K562 (cell line): ENCODE data around the gene IP6K3. TPM values are rescaled to one million over a fixed set of nuclear protein-coding genes. Genes with fewer than 3 reads are reported as not detected.

Experiments used
- ATAC-seq: fragments of 200-7000 bp; cut with Tn5 transposase; 3 replicates; pipeline ENCODE4 v1.9.1; 2020; ENCODE audit warnings: moderate library complexity
- BruUV-seq: library from RNA; stranded (reverse); fragments of 400-500 nt; replicated peaks from 2 replicates; lab custom pipeline; 2021; lab: Mats Ljungman, UMichigan
- CTCF ChIA-PET: fragments of 300-600 bp; formaldehyde crosslinking; extraction: SDS; loops from one replicate; lab custom pipeline; 2021; ENCODE audit warnings: low intra/inter-chr PET ratio; lab: Yijun Ruan, JAX
- POLR2A ChIA-PET: fragments of 300-600, 350-650 bp; sonication (Branson Sonifier 250); formaldehyde crosslinking; extraction: SDS; loops from one replicate; lab custom pipeline; 2021; ENCODE audit warnings: antibody characterized with exemption, inconsistent platforms; lab: Yijun Ruan, JAX
- DNase-seq, 4 experiments: peaks; one replicate each; pipeline versions ENCODE4 v3.0.0 to v3.0.0-alpha.2; 2011 to 2018; ENCODE audit warnings: low spot score in 3 of 4, mixed read lengths in 3 of 4; ENCODE audit errors: extremely low read depth in 1 of 4
- FAIRE-seq: peaks from 2 replicates; lab custom pipeline; 2011; peaks lifted over from hg19 to GRCh38; lab: Jason Lieb, UNC
- H2AFZ ChIP-seq: 2 replicates; pipeline ENCODE4 v1.6.0; 2011; ENCODE audit warnings: low read depth, low read length, control low read depth, inconsistent platforms
- H3K27ac ChIP-seq: fragments of 200-600 bp; 3 replicates; pipeline ENCODE4 v1.8.0; 2011; ENCODE audit warnings: low read depth, mild to moderate bottlenecking, control low read depth, inconsistent platforms, low read length, moderate library complexity, mixed read lengths; ENCODE audit errors: extremely low read depth
- H3K27me3 ChIP-seq, 2 experiments: fragments of 300-600 bp in 1 of 2; 2 replicates in 1 of 2; 3 replicates in 1 of 2; pipeline versions ENCODE4 v1.6.0 to v1.8.0; 2011; ENCODE audit warnings: inconsistent platforms in 2 of 2, low read length in 2 of 2, mild to moderate bottlenecking in 1 of 2, mixed read lengths in 1 of 2, moderate library complexity in 1 of 2; ENCODE audit not compliant: control insufficient read depth in 2 of 2, insufficient read depth in 2 of 2
- H3K36me3 ChIP-seq: fragments of 300-600 bp; 3 replicates; pipeline ENCODE4 v1.8.0; 2011; ENCODE audit warnings: mild to moderate bottlenecking, low read length, inconsistent platforms; ENCODE audit not compliant: control insufficient read depth, insufficient read depth
- H3K4me1 ChIP-seq, 2 experiments: fragments of 200-600 bp in 1 of 2; replicated peaks in 1 of 2; 2 replicates in 1 of 2; 3 replicates in 1 of 2; pipeline versions ENCODE4 v1.5.1 to v1.8.0; 2011; ENCODE audit warnings: inconsistent platforms in 2 of 2, low read length in 2 of 2, mild to moderate bottlenecking in 1 of 2, mixed read lengths in 1 of 2, moderate library complexity in 1 of 2; ENCODE audit not compliant: control insufficient read depth in 2 of 2, insufficient read depth in 2 of 2
- H3K4me2 ChIP-seq: 2 replicates; pipeline ENCODE4 v1.6.1; 2011; ENCODE audit warnings: low read length, control low read depth, inconsistent platforms, mixed read lengths; ENCODE audit not compliant: insufficient read depth
- H3K4me3 ChIP-seq: fragments of 200-600 bp; sonication (generic), shearing (Covaris generic); 2 replicates; pipeline ENCODE4 v1.5.1; 2016; ENCODE audit warnings: control low read depth, inconsistent platforms
- H3K79me2 ChIP-seq: fragments of 200-600 bp; 3 replicates; pipeline ENCODE4 v1.8.0; 2011; ENCODE audit warnings: low read length, inconsistent platforms; ENCODE audit not compliant: control insufficient read depth, insufficient read depth
- H3K9ac ChIP-seq, 2 experiments: 2 replicates each; pipeline versions ENCODE4 v1.6.0 to v1.6.1; 2011; ENCODE audit warnings: low read depth in 2 of 2, low read length in 2 of 2, control low read depth in 1 of 2, inconsistent platforms in 1 of 2, mild to moderate bottlenecking in 1 of 2, mixed read lengths in 1 of 2; ENCODE audit not compliant: insufficient read depth in 1 of 2
- H3K9me1 ChIP-seq: one replicate; pipeline ENCODE4 v1.6.0; 2011; ENCODE audit warnings: inconsistent platforms, mild to moderate bottlenecking, low read length, moderate library complexity; ENCODE audit not compliant: control insufficient read depth, insufficient read depth
- H3K9me3 ChIP-seq: replicated peaks from 2 replicates; pipeline ENCODE4 v1.5.1; 2011; ENCODE audit warnings: low read depth, low read length, inconsistent platforms; ENCODE audit not compliant: control insufficient read depth, insufficient read depth
- H4K20me1 ChIP-seq: replicated peaks from 2 replicates; pipeline ENCODE4 v1.6.1; 2011; ENCODE audit warnings: low read length, inconsistent platforms, mixed read lengths; ENCODE audit not compliant: control insufficient read depth, insufficient read depth
- AFF4 ChIP-seq: sonication (generic); formaldehyde crosslinking; IDR thresholded peaks from 2 replicates; pipeline ENCODE4 v1.8.0; 2023; ENCODE audit warnings: mild to moderate bottlenecking, missing genetic modification reagents
- CBFA2T3 ChIP-seq: fragments of 450-650 bp; IDR thresholded peaks from 2 replicates; pipeline ENCODE4 v1.6.1; 2017
- HNRNPK ChIP-seq: fragments of 200-400 bp; formaldehyde crosslinking; IDR thresholded peaks from one replicate; pipeline ENCODE4 v1.6.1; 2018; ENCODE audit warnings: mild to moderate bottlenecking, low read depth, low read length; ENCODE audit not compliant: poor library complexity, severe bottlenecking
- IFI16 ChIP-seq: fragments of 250-450 bp; sonication (Bioruptor Pico); IDR thresholded peaks from 2 replicates; pipeline ENCODE4 v2.1.2; 2022; ENCODE audit warnings: mild to moderate bottlenecking, inconsistent platforms
- THAP12 ChIP-seq: fragments of 250-450 bp; sonication (Bioruptor Pico); IDR thresholded peaks from 2 replicates; pipeline ENCODE4 v1.9.0; 2021; ENCODE audit warnings: mild to moderate bottlenecking, inconsistent platforms
- ZNF224 ChIP-seq: sonication (generic); formaldehyde crosslinking; IDR thresholded peaks from 2 replicates; pipeline ENCODE4 v1.8.0; 2022; ENCODE audit warnings: mild to moderate bottlenecking, missing genetic modification reagents
- ZNF384 ChIP-seq: IDR thresholded peaks from 2 replicates; pipeline ENCODE4 v1.6.1; 2012; ENCODE audit warnings: low read depth, low read length, improper control_type of control experiment
- WGBS: fragments of 100-300 bp; shearing (Covaris generic); methylation state at CpG from one replicate; pipeline ENCODE4 v1.1.6; 2016; ENCODE audit warnings: low coverage, mixed read lengths; ENCODE audit not compliant: insufficient coverage; ENCODE audit errors: missing lambda C conversion rate; 5-methylcytosine and 5-hydroxymethylcytosine counted together
- in situ Hi-C: fragments of 300-500 bp; cut with MboI; formaldehyde crosslinking; loops from 4 replicates; pipeline ENCODE4 v1.15.0; 2018; ENCODE audit warnings: inconsistent platforms, mixed read lengths
- intact Hi-C: fragments of 100-400 bp; cut with micrococcal nuclease; formaldehyde crosslinking; loops from 2 replicates; pipeline ENCODE4 v1.14.2; 2022
- polyA plus RNA-seq, 8 experiments: library from polyadenylated mRNA; depleted of rRNA in 4 of 8; stranded (reverse) in 5 of 8; unstranded in 3 of 8; fragments of >200 nt; fragmentation: Nextera tagmentation in 2 of 8; fragmentation: Illumina TruSeq in 1 of 8; extraction: Ambion mirVana in 2 of 8; extraction: Trizol in 1 of 8; gene quantifications; 2 replicates each; pipeline versions ENCODE4 v1.2.1 to v1.2.3, GENCODE V29; 2011 to 2014; ENCODE audit warnings: inconsistent platforms in 1 of 8, missing spikeins in 1 of 8
- total RNA-seq, 7 experiments: library from RNA; depleted of rRNA in 6 of 7; stranded (reverse); fragments of >200 nt in 6 of 7; fragmentation: Illumina TruSeq in 2 of 7; extraction: Trizol in 2 of 7; gene quantifications; 2 replicates each; pipeline versions ENCODE4 v1.2.1 to v1.2.3, GENCODE V29; 2011 to 2021; ENCODE audit warnings: low replicate concordance in 1 of 7

Gene IP6K3
- total and polyA plus RNA-seq, 9 of the 15 experiments (the other 6 are each of a cell fraction or from before 2014, with no cell fraction given), result not detected

- Histone ChIP-seq H3K27ac (no peak overlapping the region), H3K4me1 (no peaks in the 10 kb centered on the region), H3K9me3 (no peaks in the 10 kb centered on the region), H3K36me3 (no peaks in the 10 kb centered on the region), H3K27me3 (peaks cover 68 to 88% of the 10 kb centered on the region in 2 experiments), H2AFZ (no peak overlapping the region), H3K4me3 (no peak overlapping the region), H3K4me2 (no peak overlapping the region), H4K20me1 (0 out of 2 replicates have a peak, but pooled peaks cover 11% of the 10 kb centered on the region), H3K9me1 (no peaks in the 10 kb centered on the region), H3K79me2 (no peaks in the 10 kb centered on the region), H3K9ac (no peak overlapping the region)
- FAIRE-seq, result no peak
- intact Hi-C loops, result no loop called here
- in situ Hi-C loops, result no loop called here
- BruUV-seq, result no TSS peak
- 3% methylated on average over 13 of the region's 13 CpGs for WGBS
- no peak for DNase-seq
- no peak for ATAC-seq
- ChIA-PET POLR2A (interaction anchor here (1.0 to 3.5 kb wide), 2 partner anchors 13 to 19 kb away, joined by 3 to 14 read pairs; partner anchors contain the start of gene UQCC2), CTCF (interaction anchor here (0.8 kb wide), 1 partner anchor 40 kb away, joined by 3 read pairs; no protein-coding TSS in a partner anchor)
- no peak for TF ChIP-seq IFI16
- no peak for TF ChIP-seq THAP12 (CRISPR knock-in tag)
- TF ChIP-seq AFF4 (CRISPR knock-in tag), result no peak
- no peak for TF ChIP-seq ZNF224 (CRISPR knock-in tag)
- TF ChIP-seq CBFA2T3, result no peak
- no peak for TF ChIP-seq ZNF384
- no peak for TF ChIP-seq HNRNPK
These were observed 22.3 kb downstream of the IP6K3 start for GRCh38 chr6:33724102-33725023.
